ENCODE results near the gene LMNA.

- TF ChIP-seq CTCF (IDR thresholded peaks at IDR 0.05) (no peak), POLR2A (IDR thresholded peaks at IDR 0.05) (no peak), POLR2AphosphoS5 (IDR thresholded peaks at IDR 0.05) (no peak), EP300 (IDR thresholded peaks at IDR 0.05) (no peak)
These were observed 18.5 kb upstream of the LMNA start for GRCh38 chr1:156095906-156096508.
